ENCODE measurements around the gene PHPT1. TPM values are rescaled to one million over a fixed set of nuclear protein-coding genes. Genes with fewer than 3 reads are reported as not detected.

The PHPT1 gene
- total RNA-seq, 4 donors from 2014 or later = 98.8 to 204 (median 152) TPM

- H3K27ac ChIP-seq = no peak overlapping the region
- intact Hi-C loops (cut with DNase I; ENCODE audit: low total_unique reads) = no loop called here
- no peak for ATAC-seq
Measured at GRCh38 chr9:136856541-136857141, 7.4 kb downstream of the PHPT1 start.

GRCh38 chr9:136857166-136857565, 8.0 kb downstream of the PHPT1 start:
- no peak overlapping the region for H3K4me3 ChIP-seq
- peaks cover 2 to 12% of the 10 kb centered on the region in 2 donors for H3K4me1 ChIP-seq
- ATAC-seq = no peak
- TF ChIP-seq CTCF (IDR thresholded peaks at IDR 0.05 in 4 of 5, conservative IDR thresholded peaks at IDR 0.05 in 1 of 5) = no peak
- TF ChIP-seq POLR2A (IDR thresholded peaks at IDR 0.05) = no peak
- peaks cover 0 to 8% of the 10 kb centered on the region in 2 donors for H3K36me3 ChIP-seq
- H3K9me3 ChIP-seq = no peaks in the 10 kb centered on the region
- no peak overlapping the region for H3K27ac ChIP-seq
- no peaks in the 10 kb centered on the region for H3K27me3 ChIP-seq
- in situ Hi-C loops (cut with MboI; ENCODE audit: low sequenced_read_pairs in 4 of 4) (no loop called here), intact Hi-C loops (cut with DNase I; ENCODE audit: low total_unique reads) (no loop called here)
- no peak for DNase-seq

More at GRCh38 chr9:136856541-136857141, 7.4 kb downstream of the PHPT1 start:
- Histone ChIP-seq H3K36me3 (peaks cover 0 to 4% of the 10 kb centered on the region in 2 donors), H3K27me3 (no peaks in the 10 kb centered on the region), H3K4me1 (peaks cover 7 to 17% of the 10 kb centered on the region in 2 donors), H3K9me3 (no peaks in the 10 kb centered on the region), H3K4me3 (no peak overlapping the region)
- no peak for DNase-seq
- in situ Hi-C loops (cut with MboI; ENCODE audit: low sequenced_read_pairs in 4 of 4) = no loop called here
- TF ChIP-seq POLR2A (IDR thresholded peaks at IDR 0.05) (no peak), CTCF (IDR thresholded peaks at IDR 0.05 in 4 of 5, conservative IDR thresholded peaks at IDR 0.05 in 1 of 5) (no peak)

GRCh38 chr9:136857581-136858412, 8.6 kb downstream of the PHPT1 start:
- in situ Hi-C loops (cut with MboI; ENCODE audit: low sequenced_read_pairs in 4 of 4) (no loop called here), intact Hi-C loops (cut with DNase I; ENCODE audit: low total_unique reads) (no loop called here)
- no peak for TF ChIP-seq CTCF (IDR thresholded peaks at IDR 0.05 in 4 of 5, conservative IDR thresholded peaks at IDR 0.05 in 1 of 5)
- TF ChIP-seq POLR2A (IDR thresholded peaks at IDR 0.05) = no peak
- no peak for DNase-seq
- Histone ChIP-seq H3K27me3 (no peaks in the 10 kb centered on the region), H3K4me1 (peaks cover 2 to 11% of the 10 kb centered on the region in 2 donors), H3K4me3 (no peak overlapping the region), H3K9me3 (no peaks in the 10 kb centered on the region), H3K27ac (no peak overlapping the region), H3K36me3 (peaks cover 0 to 14% of the 10 kb centered on the region in 2 donors)
- ATAC-seq = no peak

- no peak overlapping the region for H3K27ac ChIP-seq
Measured at GRCh38 chr9:136858452-136858843, 9.2 kb downstream of the PHPT1 start.

More at GRCh38 chr9:136858452-136858843, 9.2 kb downstream of the PHPT1 start:
- H3K36me3 ChIP-seq = peaks cover 0 to 21% of the 10 kb centered on the region in 2 donors
- H3K4me3 ChIP-seq = no peak overlapping the region
- TF ChIP-seq CTCF (IDR thresholded peaks at IDR 0.05 in 4 of 5, conservative IDR thresholded peaks at IDR 0.05 in 1 of 5) = no peak
- no peak for TF ChIP-seq POLR2A (IDR thresholded peaks at IDR 0.05)
- H3K9me3 ChIP-seq = no peaks in the 10 kb centered on the region
- no peaks in the 10 kb centered on the region for H3K27me3 ChIP-seq
- peaks cover 2 to 11% of the 10 kb centered on the region in 2 donors for H3K4me1 ChIP-seq
- ATAC-seq (no peak), DNase-seq (no peak)
- intact Hi-C loops (cut with DNase I; ENCODE audit: low total_unique reads) = no loop called here
- in situ Hi-C loops (cut with MboI; ENCODE audit: low sequenced_read_pairs in 4 of 4) = no loop called here

Data from gastrocnemius medialis (tissue), 4 donors.